CD1c-positive myeloid dendritic cell (primary cell): ENCODE measurements around the gene GMDS.
"Not testable (repeated sequence)": the region's sequence is repeated elsewhere in the genome, so short reads cannot be mapped to it uniquely, and the experiment has no call there.

ENCODE experiments used
- DNase-seq: peaks from one replicate; pipeline ENCODE4 v3.0.0-alpha.2; 2016; ENCODE audit errors: extremely low spot score

GMDS gene

GRCh38 chr6:1770968-1771723 lies 474.3 kb downstream of the GMDS start:
- DNase-seq = no peak

- DNase-seq = no peak
Measured at GRCh38 chr6:1770435-1770843, 475.0 kb downstream of the GMDS start.

- no peak for DNase-seq
Measured at GRCh38 chr6:1767481-1768246, 477.7 kb downstream of the GMDS start.

GRCh38 chr6:1766654-1767053 lies 478.8 kb downstream of the GMDS start:
- no peak for DNase-seq

- DNase-seq = no peak
Measured at GRCh38 chr6:1765160-1765903, 480.1 kb downstream of the GMDS start.

- no peak for DNase-seq
Measured at GRCh38 chr6:1764397-1764987, 480.9 kb downstream of the GMDS start.

GRCh38 chr6:1763404-1763803 lies 482.0 kb downstream of the GMDS start:
- no peak for DNase-seq

- no peak for DNase-seq
Measured at GRCh38 chr6:1762203-1762602, 483.2 kb downstream of the GMDS start.

GRCh38 chr6:1761477-1761877 lies 483.9 kb downstream of the GMDS start:
- no peak for DNase-seq

- no peak for DNase-seq
Measured at GRCh38 chr6:1760876-1761275, 484.5 kb downstream of the GMDS start.

- no peak for DNase-seq
Measured at GRCh38 chr6:1759870-1760269, 485.5 kb downstream of the GMDS start.

GRCh38 chr6:1758076-1758679 lies 487.2 kb downstream of the GMDS start:
- DNase-seq = no peak

- no peak for DNase-seq
Measured at GRCh38 chr6:1757131-1757530, 488.3 kb downstream of the GMDS start.

GRCh38 chr6:1756472-1757129 lies 488.8 kb downstream of the GMDS start:
- DNase-seq = no peak

- not testable (repeated sequence) for DNase-seq
Measured at GRCh38 chr6:1751063-1751462, 494.3 kb downstream of the GMDS start.

- DNase-seq = no peak
Measured at GRCh38 chr6:1749041-1749440, 496.4 kb downstream of the GMDS start.

GRCh38 chr6:1747531-1747930 lies 497.9 kb downstream of the GMDS start:
- no peak for DNase-seq

- no peak for DNase-seq
Measured at GRCh38 chr6:1747003-1747402, 498.4 kb downstream of the GMDS start.

GRCh38 chr6:1745814-1746213 lies 499.6 kb downstream of the GMDS start:
- DNase-seq = no peak

- no peak for DNase-seq
Measured at GRCh38 chr6:1744543-1744942, 500.9 kb downstream of the GMDS start.

- DNase-seq = peak; percentile 25
Measured at GRCh38 chr6:1739680-1740079, 505.7 kb downstream of the GMDS start.
